WERI-Rb-1 (cell line): ENCODE results near the gene DPYSL3.

Experiments used
- DNase-seq: peaks from one replicate; pipeline ENCODE4 v3.0.0-alpha.2; 2020
- H3K27ac ChIP-seq: fragments of 250-450 bp; sonication (Bioruptor Pico); 2 replicates; pipeline ENCODE4 v1.5.1; 2020; ENCODE audit warnings: mild to moderate bottlenecking, moderate library complexity
- H3K27me3 ChIP-seq: fragments of 250-450 bp; sonication (Bioruptor Pico); 2 replicates; pipeline ENCODE4 v1.5.1; 2021; ENCODE audit warnings: mild to moderate bottlenecking, low read depth, moderate library complexity; ENCODE audit not compliant: insufficient read depth, severe bottlenecking
- H3K36me3 ChIP-seq: fragments of 250-450 bp; sonication (Bioruptor Pico); 2 replicates; pipeline ENCODE4 v1.5.1; 2020; ENCODE audit warnings: mild to moderate bottlenecking, moderate library complexity
- H3K4me3 ChIP-seq: 2 replicates; pipeline ENCODE4 v1.5.1; 2011; ENCODE audit warnings: low read depth, mild to moderate bottlenecking, control low read depth, low read length
- H3K9me3 ChIP-seq: fragments of 250-450 bp; sonication (Bioruptor Pico); 2 replicates; pipeline ENCODE4 v1.5.1; 2021; ENCODE audit warnings: mild to moderate bottlenecking, moderate library complexity; ENCODE audit not compliant: severe bottlenecking
- CTCF ChIP-seq: IDR thresholded peaks from 2 replicates; pipeline ENCODE4 v1.5.1; 2011; ENCODE audit warnings: low read depth, mild to moderate bottlenecking, control low read depth, inconsistent platforms, low read length

DPYSL3 gene

GRCh38 chr5:147534172-147534951 lies 24.5 kb upstream of the DPYSL3 start:
- no peak for TF ChIP-seq CTCF
- no peak for DNase-seq
- Histone ChIP-seq H3K27me3 (no peaks in the 10 kb centered on the region), H3K9me3 (no peaks in the 10 kb centered on the region), H3K4me3 (no peak overlapping the region), H3K27ac (peak overlapping the region; percentile 56), H3K36me3 (no peaks in the 10 kb centered on the region)

GRCh38 chr5:147532156-147532555 lies 22.3 kb upstream of the DPYSL3 start:
- no peak for TF ChIP-seq CTCF
- Histone ChIP-seq H3K27me3 (no peaks in the 10 kb centered on the region), H3K9me3 (no peaks in the 10 kb centered on the region), H3K4me3 (no peak overlapping the region), H3K36me3 (no peaks in the 10 kb centered on the region), H3K27ac (peak overlapping the region; percentile 36)
- DNase-seq: no peak

GRCh38 chr5:147530530-147531389 lies 20.9 kb upstream of the DPYSL3 start:
- Histone ChIP-seq H3K4me3 (no peak overlapping the region), H3K9me3 (no peaks in the 10 kb centered on the region), H3K27ac (peak overlapping the region; percentile 36), H3K36me3 (no peaks in the 10 kb centered on the region), H3K27me3 (no peaks in the 10 kb centered on the region)
- DNase-seq: no peak
- TF ChIP-seq CTCF: no peak

GRCh38 chr5:147523069-147523468 lies 13.2 kb upstream of the DPYSL3 start:
- H3K9me3 ChIP-seq: no peaks in the 10 kb centered on the region
- no peak overlapping the region for H3K27ac ChIP-seq
- H3K27me3 ChIP-seq: no peaks in the 10 kb centered on the region
- no peaks in the 10 kb centered on the region for H3K36me3 ChIP-seq
- no peak for DNase-seq
- no peak for TF ChIP-seq CTCF
- H3K4me3 ChIP-seq: no peak overlapping the region

- H3K27me3 ChIP-seq: no peaks in the 10 kb centered on the region
- DNase-seq: no peak
- no peak overlapping the region for H3K4me3 ChIP-seq
- H3K9me3 ChIP-seq: no peaks in the 10 kb centered on the region
- H3K27ac ChIP-seq: no peak overlapping the region
- TF ChIP-seq CTCF: no peak
- no peaks in the 10 kb centered on the region for H3K36me3 ChIP-seq
Observed at GRCh38 chr5:147522435-147522834, 12.6 kb upstream of the DPYSL3 start.
